Small intestine (tissue), 4 donors: ENCODE measurements around the gene NR2C2. TPM values are rescaled to one million over a fixed set of nuclear protein-coding genes. Genes with fewer than 3 reads are reported as not detected.

Experiments
- polyA plus RNA-seq, 4 donors: library from polyadenylated mRNA; stranded (reverse) in 3 of 4; unstranded in 1 of 4; fragments of 200-250 nt in 3 of 4; fragments of 120-200 nt in 1 of 4; gene quantifications; one replicate each; pipeline versions ENCODE4 v1.2.1 to v1.2.3, GENCODE V29; 2013
- donor health status: healthy with polysubstance abuse.
- donor health status: Bipolar disorder and iron deficiency.
- donor health status: healthy.

The NR2C2 gene
- polyA plus RNA-seq, 4 donors: 7.8 to 40.4 (median 10.1) TPM

Other genes with a start within 250 kb of the NR2C2 start
- gene FGD5, start 128.6 kb upstream of the NR2C2 start, polyA plus RNA-seq: 10 to 100 TPM in 1 of 4 donors, 1 to 10 TPM in 3; 3.1 to 16.1 (median 5.5) TPM
- gene MRPS25, start 117.7 kb downstream of the NR2C2 start, polyA plus RNA-seq: 100 to 1,000 TPM in 1 of 4 donors, 10 to 100 TPM in 3; 62.4 to 159 (median 81.9) TPM
- gene RBSN, start 151.6 kb downstream of the NR2C2 start, polyA plus RNA-seq: 10 to 100 TPM in 1 of 4 donors, 1 to 10 TPM in 3; 4.5 to 17.2 (median 6.6) TPM